Hindlimb muscle (tissue), 1 donor: ENCODE data around the gene TPST1. TPM values are rescaled to one million over a fixed set of nuclear protein-coding genes. Genes with fewer than 3 reads are reported as not detected.
"Not testable (repeated sequence)": the region's sequence is repeated elsewhere in the genome, so short reads cannot be mapped to it uniquely, and the experiment has no call there.

Source experiments
- DNase-seq: peaks from one replicate; pipeline ENCODE4 v3.0.0-alpha.2; 2013
- polyA plus RNA-seq: library from polyadenylated mRNA; unstranded; fragments of 120-200 nt; gene quantifications from one replicate; pipeline ENCODE4 v1.2.1, GENCODE V29; 2013; ENCODE audit not compliant: insufficient read length

TPST1 gene
- polyA plus RNA-seq, 1 donor: 13.7 TPM

GRCh38 chr7:66385191-66385905, 180.2 kb downstream of the TPST1 start:
- not testable (repeated sequence) for DNase-seq

GRCh38 chr7:66395128-66395571, 190.0 kb downstream of the TPST1 start:
- not testable (repeated sequence) for DNase-seq

GRCh38 chr7:66396052-66396451, 190.9 kb downstream of the TPST1 start:
- DNase-seq: not testable (repeated sequence)

GRCh38 chr7:66398841-66399240, 193.7 kb downstream of the TPST1 start:
- DNase-seq: not testable (repeated sequence)

GRCh38 chr7:66399566-66399965, 194.4 kb downstream of the TPST1 start:
- DNase-seq: no peak

GRCh38 chr7:66400400-66400799, 195.3 kb downstream of the TPST1 start:
- DNase-seq: no peak

GRCh38 chr7:66401126-66401525, 196.0 kb downstream of the TPST1 start:
- DNase-seq: not testable (repeated sequence)

GRCh38 chr7:66401932-66402331, 196.8 kb downstream of the TPST1 start:
- not testable (repeated sequence) for DNase-seq

GRCh38 chr7:66403564-66403963, 198.4 kb downstream of the TPST1 start:
- no peak for DNase-seq

GRCh38 chr7:66409493-66409892, 204.4 kb downstream of the TPST1 start:
- DNase-seq: no peak

Other genes starting within 250 kb of the TPST1 start
- 41.2 TPM for gene GUSB, start 223.1 kb upstream of the TPST1 start, polyA plus RNA-seq
- 11.1 TPM for gene ASL, start 129.5 kb upstream of the TPST1 start, polyA plus RNA-seq
- gene CRCP, start 90.5 kb upstream of the TPST1 start, polyA plus RNA-seq: 25.3 TPM